CD4-positive, CD25-positive, alpha-beta regulatory T cell (primary cell): ENCODE measurements around the gene RTP3. TPM values are rescaled to one million over a fixed set of nuclear protein-coding genes. Genes with fewer than 3 reads are reported as not detected.

Experiments
- ATAC-seq, 2 donors: fragments of 150-1000 bp; cut with Tn5 transposase; one replicate each; pipeline ENCODE4 v1.10.0; 2021; ENCODE audit warnings: low read depth in 2 of 2, moderate number of reproducible peaks in 2 of 2, moderate library complexity in 1 of 2
- DNase-seq, 3 donors: peaks; one replicate each; pipeline versions ENCODE4 v3.0.0 to v3.0.0-alpha.2; 2012 to 2022; ENCODE audit warnings: mixed read lengths in 1 of 3
- H3K27ac ChIP-seq: one replicate; pipeline ENCODE4 v1.7.0; 2013; ENCODE audit warnings: mild to moderate bottlenecking, low read length; ENCODE audit not compliant: insufficient read depth, poor library complexity, severe bottlenecking
- H3K27me3 ChIP-seq: one replicate; pipeline ENCODE4 v1.7.0; 2013; ENCODE audit warnings: low read length; ENCODE audit not compliant: control insufficient read depth, insufficient read depth
- H3K36me3 ChIP-seq: one replicate; pipeline ENCODE4 v1.7.0; 2013; ENCODE audit warnings: mild to moderate bottlenecking, low read length, moderate library complexity; ENCODE audit not compliant: control insufficient read depth, insufficient read depth
- H3K4me1 ChIP-seq: 2 replicates; pipeline ENCODE4 v1.7.0; 2013; ENCODE audit warnings: mild to moderate bottlenecking, low read length; ENCODE audit not compliant: insufficient read depth, control insufficient read depth, poor library complexity, severe bottlenecking
- H3K4me3 ChIP-seq: one replicate; pipeline ENCODE4 v1.7.0; 2013; ENCODE audit warnings: low read depth, mild to moderate bottlenecking, low read length, moderate library complexity
- H3K9me3 ChIP-seq, 2 experiments: 1 replicate in 1 of 2; 2 replicates in 1 of 2; pipeline ENCODE4 v1.7.0; 2013; ENCODE audit warnings: low read length in 2 of 2, mild to moderate bottlenecking in 1 of 2, moderate library complexity in 1 of 2; ENCODE audit not compliant: control insufficient read depth in 2 of 2
- H3K27ac Mint-ChIP-seq, 3 donors: one replicate each; pipeline ENCODE4 v1.8.0; 2020 to 2022; ENCODE audit warnings: mild to moderate bottlenecking in 3 of 3, mixed read lengths in 3 of 3, moderate library complexity in 2 of 3
- H3K27me3 Mint-ChIP-seq: one replicate; pipeline ENCODE4 v1.8.0; 2022; ENCODE audit warnings: mild to moderate bottlenecking, mixed read lengths
- H3K36me3 Mint-ChIP-seq: one replicate; pipeline ENCODE4 v1.8.0; 2020; ENCODE audit warnings: mixed read lengths
- H3K4me1 Mint-ChIP-seq, 4 donors: one replicate each; pipeline ENCODE4 v1.8.0; 2020 to 2022; ENCODE audit warnings: mixed read lengths in 4 of 4, mild to moderate bottlenecking in 1 of 4
- H3K4me3 Mint-ChIP-seq, 4 donors: one replicate each; pipeline ENCODE4 v1.8.0; 2020 to 2022; ENCODE audit warnings: mild to moderate bottlenecking in 4 of 4, mixed read lengths in 4 of 4, moderate library complexity in 3 of 4
- H3K9me3 Mint-ChIP-seq, 7 donors: one replicate each; pipeline ENCODE4 v1.8.0; 2020 to 2022; ENCODE audit warnings: mixed read lengths in 7 of 7, mild to moderate bottlenecking in 3 of 7, moderate library complexity in 2 of 7
- polyA plus RNA-seq, 4 donors: library from polyadenylated mRNA; unstranded; fragments of 300-500 nt; fragmentation: Illumina TruSeq; gene quantifications; one replicate each; pipeline ENCODE4 v1.2.3, GENCODE V29; 2021
- total RNA-seq: library from RNA; stranded (reverse); gene quantifications from one replicate; pipeline ENCODE4 v1.2.3, GENCODE V29; 2022

Gene RTP3
- total and polyA plus RNA-seq, 5 donors from 2014 or later = not detected

- Histone ChIP-seq H3K4me3 (no peak overlapping the region), H3K27ac (no peak overlapping the region), H3K4me1 (no peaks in the 10 kb centered on the region), H3K36me3 (no peaks in the 10 kb centered on the region), H3K27me3 (peaks cover 12% of the 10 kb centered on the region), H3K9me3 (no peaks in the 10 kb centered on the region)
- Mint-ChIP-seq H3K4me3 (no peak overlapping the region), H3K36me3 (no peaks in the 10 kb centered on the region), H3K27ac (no peak overlapping the region), H3K27me3 (peaks cover 60% of the 10 kb centered on the region), H3K4me1 (no peaks in the 10 kb centered on the region), H3K9me3 (peaks cover 0 to 2% (median 0%) of the 10 kb centered on the region in 7 donors)
- DNase-seq (no peak), ATAC-seq (peak in 1 of 2 donors; percentile 11)
Observed at GRCh38 chr3:46465196-46465520, 32.6 kb upstream of the RTP3 start.

GRCh38 chr3:46466273-46466672 is 31.5 kb upstream of the RTP3 start:
- peaks cover 0 to 2% (median 0%) of the 10 kb centered on the region in 7 donors for H3K9me3 Mint-ChIP-seq
- Histone ChIP-seq H3K9me3 (no peaks in the 10 kb centered on the region), H3K4me3 (no peak overlapping the region), H3K27ac (no peak overlapping the region), H3K36me3 (no peaks in the 10 kb centered on the region), H3K4me1 (no peaks in the 10 kb centered on the region), H3K27me3 (peaks cover 12% of the 10 kb centered on the region)
- H3K27me3 Mint-ChIP-seq = peaks cover 54% of the 10 kb centered on the region
- no peak overlapping the region for H3K4me3 Mint-ChIP-seq
- DNase-seq = no peak
- H3K36me3 Mint-ChIP-seq = peaks cover 3% of the 10 kb centered on the region
- no peak overlapping the region for H3K27ac Mint-ChIP-seq
- no peaks in the 10 kb centered on the region for H3K4me1 Mint-ChIP-seq
- no peak for ATAC-seq

- no peak for ATAC-seq
- Histone ChIP-seq H3K4me3 (no peak overlapping the region), H3K36me3 (no peaks in the 10 kb centered on the region), H3K27me3 (peaks cover 9% of the 10 kb centered on the region), H3K4me1 (no peaks in the 10 kb centered on the region), H3K27ac (no peak overlapping the region), H3K9me3 (no peaks in the 10 kb centered on the region)
- Mint-ChIP-seq H3K4me3 (no peak overlapping the region), H3K36me3 (peaks cover 3% of the 10 kb centered on the region), H3K9me3 (peaks cover 0 to 2% (median 0%) of the 10 kb centered on the region in 7 donors), H3K27me3 (peaks cover 50% of the 10 kb centered on the region), H3K27ac (no peak overlapping the region), H3K4me1 (no peaks in the 10 kb centered on the region)
- no peak for DNase-seq
Observed at GRCh38 chr3:46466871-46467403, 30.8 kb upstream of the RTP3 start.

GRCh38 chr3:46467562-46467961 is 30.2 kb upstream of the RTP3 start:
- no peak overlapping the region for H3K4me3 Mint-ChIP-seq
- peaks cover 44% of the 10 kb centered on the region for H3K27me3 Mint-ChIP-seq
- H3K4me1 ChIP-seq = no peaks in the 10 kb centered on the region
- H3K27ac ChIP-seq = no peak overlapping the region
- no peak overlapping the region for H3K4me3 ChIP-seq
- H3K9me3 Mint-ChIP-seq = no peaks in the 10 kb centered on the region
- H3K27me3 ChIP-seq = peaks cover 7% of the 10 kb centered on the region
- H3K36me3 ChIP-seq = no peaks in the 10 kb centered on the region
- ATAC-seq (no peak), DNase-seq (no peak)
- H3K36me3 Mint-ChIP-seq = peaks cover 3% of the 10 kb centered on the region
- H3K27ac Mint-ChIP-seq = no peak overlapping the region
- H3K9me3 ChIP-seq = no peaks in the 10 kb centered on the region
- H3K4me1 Mint-ChIP-seq = no peaks in the 10 kb centered on the region

GRCh38 chr3:46468753-46469600 is 28.8 kb upstream of the RTP3 start:
- ATAC-seq = no peak
- Mint-ChIP-seq H3K9me3 (peaks cover 0 to 3% (median 1%) of the 10 kb centered on the region in 7 donors), H3K4me3 (no peak overlapping the region)

GRCh38 chr3:46469680-46470357 is 28.0 kb upstream of the RTP3 start:
- peaks cover 3% of the 10 kb centered on the region for H3K36me3 Mint-ChIP-seq
- H3K36me3 ChIP-seq = no peaks in the 10 kb centered on the region
- peaks cover 40% of the 10 kb centered on the region for H3K27me3 Mint-ChIP-seq
- no peak overlapping the region for H3K27ac Mint-ChIP-seq
- peaks cover 9% of the 10 kb centered on the region for H3K27me3 ChIP-seq
- peaks cover 2 to 8% (median 5%) of the 10 kb centered on the region in 7 donors for H3K9me3 Mint-ChIP-seq
- DNase-seq (no peak), ATAC-seq (no peak)
- peaks cover 2 to 4% of the 10 kb centered on the region in 2 experiments for H3K9me3 ChIP-seq
- no peak overlapping the region for H3K4me3 ChIP-seq
- no peak overlapping the region for H3K4me3 Mint-ChIP-seq
- H3K4me1 ChIP-seq = no peaks in the 10 kb centered on the region
- H3K27ac ChIP-seq = no peak overlapping the region
- no peaks in the 10 kb centered on the region for H3K4me1 Mint-ChIP-seq

More at GRCh38 chr3:46468753-46469600, 28.8 kb upstream of the RTP3 start:
- H3K9me3 ChIP-seq = no peaks in the 10 kb centered on the region
- no peak overlapping the region for H3K27ac Mint-ChIP-seq
- H3K4me1 Mint-ChIP-seq = no peaks in the 10 kb centered on the region
- H3K36me3 ChIP-seq = no peaks in the 10 kb centered on the region
- H3K27me3 Mint-ChIP-seq = peaks cover 37% of the 10 kb centered on the region
- no peaks in the 10 kb centered on the region for H3K4me1 ChIP-seq
- no peak overlapping the region for H3K27ac ChIP-seq
- no peak for DNase-seq
- H3K27me3 ChIP-seq = peaks cover 9% of the 10 kb centered on the region
- peaks cover 3% of the 10 kb centered on the region for H3K36me3 Mint-ChIP-seq
- no peak overlapping the region for H3K4me3 ChIP-seq

GRCh38 chr3:46470831-46471230 is 26.9 kb upstream of the RTP3 start:
- Mint-ChIP-seq H3K4me1 (no peaks in the 10 kb centered on the region), H3K9me3 (peaks cover 3 to 17% (median 8%) of the 10 kb centered on the region in 7 donors), H3K27me3 (peaks cover 42% of the 10 kb centered on the region), H3K36me3 (peaks cover 3% of the 10 kb centered on the region), H3K27ac (no peak overlapping the region), H3K4me3 (no peak overlapping the region)
- H3K4me3 ChIP-seq = no peak overlapping the region
- DNase-seq (no peak), ATAC-seq (no peak)
- H3K27me3 ChIP-seq = peaks cover 9% of the 10 kb centered on the region
- H3K9me3 ChIP-seq = peaks cover 4 to 6% of the 10 kb centered on the region in 2 experiments
- no peak overlapping the region for H3K27ac ChIP-seq
- no peaks in the 10 kb centered on the region for H3K4me1 ChIP-seq
- no peaks in the 10 kb centered on the region for H3K36me3 ChIP-seq
